Upper lobe of left lung (tissue), 6 donors: ENCODE data around the gene PFN3. TPM values are rescaled to one million over a fixed set of nuclear protein-coding genes. Genes with fewer than 3 reads are reported as not detected.

ENCODE experiments used
- ATAC-seq, 2 donors: fragments of 200-7000 bp; cut with Tn5 transposase; one replicate each; pipeline ENCODE4 v1.9.1; 2022; ENCODE audit warnings: mild to moderate bottlenecking in 2 of 2, moderate library complexity in 2 of 2; ENCODE audit not compliant: low FRiP score in 2 of 2
- DNase-seq, 2 donors: peaks; one replicate each; pipeline ENCODE4 v3.0.0-alpha.2; 2019 to 2020
- H3K27ac ChIP-seq, 4 donors: fragments of 200-600 bp; sonication (generic); one replicate each; pipeline ENCODE4 v1.5.1; 2016 to 2019
- H3K27me3 ChIP-seq, 4 donors: fragments of 200-600 bp; sonication (generic); one replicate each; pipeline ENCODE4 v1.5.1; 2017 to 2019
- H3K36me3 ChIP-seq, 4 donors: fragments of 200-600 bp; sonication (generic); one replicate each; pipeline ENCODE4 v1.5.1; 2016 to 2019
- H3K4me1 ChIP-seq, 4 donors: fragments of 200-600 bp; sonication (generic); one replicate each; pipeline ENCODE4 v1.5.1; 2018 to 2019
- H3K4me3 ChIP-seq, 4 donors: fragments of 200-600 bp; sonication (generic); one replicate each; pipeline ENCODE4 v1.5.1; 2017 to 2019; ENCODE audit warnings: mild to moderate bottlenecking in 2 of 4, moderate library complexity in 1 of 4
- H3K9me3 ChIP-seq, 4 donors: fragments of 200-600 bp; sonication (generic); one replicate each; pipeline ENCODE4 v1.5.1; 2018 to 2019
- EP300 ChIP-seq, 4 donors: sonication (generic); formaldehyde crosslinking; IDR thresholded peaks; one replicate each; pipeline ENCODE4 v1.5.1; 2017; ENCODE audit warnings: antibody characterized with exemption in 4 of 4, control low read depth in 2 of 4
- POLR2A ChIP-seq, 4 donors: fragments of 450-650 bp; IDR thresholded peaks; one replicate each; pipeline ENCODE4 v1.5.1; 2016 to 2017; ENCODE audit warnings: antibody characterized with exemption in 4 of 4, mild to moderate bottlenecking in 2 of 4
- POLR2AphosphoS5 ChIP-seq, 2 donors: sonication (generic); formaldehyde crosslinking; IDR thresholded peaks; one replicate each; pipeline ENCODE4 v1.5.1; 2017; ENCODE audit warnings: antibody characterized with exemption in 2 of 2
- WGBS, 2 donors: methylation state at CpG; one replicate each; pipeline ENCODE4 v1.1.5; 2017 to 2018; 5-methylcytosine and 5-hydroxymethylcytosine counted together
- total RNA-seq, 6 donors: library from RNA; depleted of rRNA in 4 of 6; stranded (reverse); fragments of >200 nt in 4 of 6; gene quantifications; one replicate each; pipeline versions ENCODE4 v1.1.0 to v1.2.1, GENCODE V29; 2016 to 2021
- TF ChIP-seq, protein P1 (sequence below), 6 experiments: fragments of 450-650 bp in 4 of 6; fragments of 200-600 bp in 2 of 6; sonication (generic) in 2 of 6; IDR thresholded peaks; one replicate each; pipeline ENCODE4 v1.5.1; 2016 to 2019; ENCODE audit warnings: antibody characterized with exemption in 6 of 6
- donor health status: DM: no; HTN: no; CAD: no; lungs with moderate emphysema.
- donor health status: DM: no; HTN: yes; CAD: no; lungs with severe emphysema.

The PFN3 gene
- total RNA-seq, 6 donors from 2014 or later, result not detected

DNA sequence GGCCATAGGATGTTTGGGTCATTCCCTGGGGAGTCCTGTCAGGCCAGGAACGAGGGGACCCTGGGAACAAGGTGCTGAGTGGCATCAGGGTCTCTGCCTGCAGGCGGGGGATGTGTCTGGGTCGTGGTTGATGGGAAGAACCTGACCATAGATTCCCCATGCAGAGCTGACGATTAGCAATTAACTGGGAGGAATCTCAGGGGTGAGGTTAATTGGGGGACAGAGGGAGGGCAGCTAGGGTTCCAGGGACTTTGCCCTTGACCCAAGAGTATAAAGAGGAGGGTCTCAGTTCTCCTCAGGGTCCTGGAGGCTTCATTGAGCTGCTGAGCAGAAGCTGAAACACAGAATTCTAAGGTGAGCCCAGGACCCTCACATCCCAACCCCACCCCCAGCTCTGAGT, 16.3 kb downstream of the PFN3 start, which contains the start of gene SLC34A1:
Gene SLC34A1 (plus strand): TSS at position 301 of the 400 bp plus-strand sequence. CDS start 1,308 bp downstream, outside the sequence.
- Histone ChIP-seq H3K27me3 (no peaks in the 10 kb centered on the region), H3K4me3 (no peak within 1 kb of the TSS), H3K27ac (no peak within 1 kb of the TSS), H3K4me1 (peaks cover 3 to 7% (median 5%) of the 10 kb centered on the region in 4 donors), H3K36me3 (no peaks in the 10 kb centered on the region), H3K9me3 (no peaks in the 10 kb centered on the region)
- 67 to 75% methylated on average over 3 to 4 of the region's 4 CpGs for whole genome bisulfite sequencing, 2 donors
- no peak for TF ChIP-seq POLR2A (IDR thresholded peaks at IDR 0.05)
- TF ChIP-seq, protein P1, sequence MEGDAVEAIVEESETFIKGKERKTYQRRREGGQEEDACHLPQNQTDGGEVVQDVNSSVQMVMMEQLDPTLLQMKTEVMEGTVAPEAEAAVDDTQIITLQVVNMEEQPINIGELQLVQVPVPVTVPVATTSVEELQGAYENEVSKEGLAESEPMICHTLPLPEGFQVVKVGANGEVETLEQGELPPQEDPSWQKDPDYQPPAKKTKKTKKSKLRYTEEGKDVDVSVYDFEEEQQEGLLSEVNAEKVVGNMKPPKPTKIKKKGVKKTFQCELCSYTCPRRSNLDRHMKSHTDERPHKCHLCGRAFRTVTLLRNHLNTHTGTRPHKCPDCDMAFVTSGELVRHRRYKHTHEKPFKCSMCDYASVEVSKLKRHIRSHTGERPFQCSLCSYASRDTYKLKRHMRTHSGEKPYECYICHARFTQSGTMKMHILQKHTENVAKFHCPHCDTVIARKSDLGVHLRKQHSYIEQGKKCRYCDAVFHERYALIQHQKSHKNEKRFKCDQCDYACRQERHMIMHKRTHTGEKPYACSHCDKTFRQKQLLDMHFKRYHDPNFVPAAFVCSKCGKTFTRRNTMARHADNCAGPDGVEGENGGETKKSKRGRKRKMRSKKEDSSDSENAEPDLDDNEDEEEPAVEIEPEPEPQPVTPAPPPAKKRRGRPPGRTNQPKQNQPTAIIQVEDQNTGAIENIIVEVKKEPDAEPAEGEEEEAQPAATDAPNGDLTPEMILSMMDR (IDR thresholded peaks at IDR 0.05), result no peak
- TF ChIP-seq EP300 (IDR thresholded peaks at IDR 0.05), result no peak
- TF ChIP-seq POLR2AphosphoS5 (IDR thresholded peaks at IDR 0.05), result no peak
- DNase-seq (no peak), ATAC-seq (no peak)

- ATAC-seq, result no peak
- H3K4me3 ChIP-seq, result no peak overlapping the region
Observed at GRCh38 chr5:177383181-177383580, 17.3 kb downstream of the PFN3 start.

DNA sequence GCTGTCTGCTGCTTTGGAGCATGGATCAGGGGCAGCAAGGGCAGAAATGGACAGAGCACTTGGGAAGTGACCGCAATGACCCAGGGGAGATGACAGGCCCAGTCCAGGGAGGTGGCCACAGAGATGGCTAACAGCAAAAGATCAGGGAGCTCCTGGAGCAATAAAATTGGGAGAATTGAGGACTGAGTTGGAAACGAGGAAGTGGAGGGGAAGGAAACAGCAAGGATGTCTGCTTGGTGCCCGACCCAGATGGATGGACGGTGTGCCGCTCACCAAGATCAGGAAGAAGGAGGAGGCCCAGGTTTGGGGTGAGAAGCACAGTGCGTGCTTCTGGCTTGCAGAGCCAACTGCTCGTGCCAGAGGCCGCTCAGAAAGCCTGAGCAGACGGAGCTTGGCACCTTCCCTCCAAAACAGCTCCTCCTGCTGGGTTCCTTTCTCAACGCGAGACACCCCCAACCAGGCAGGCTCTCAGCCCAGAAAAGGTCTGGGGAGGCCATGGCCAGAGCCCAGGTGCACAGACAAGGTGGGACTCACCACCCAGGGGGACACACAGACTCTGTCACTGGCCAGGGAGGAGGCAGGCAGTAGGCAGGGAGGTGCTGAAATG, 17.9 kb downstream of the PFN3 start:
- Histone ChIP-seq H3K4me3 (no peak overlapping the region), H3K4me1 (no peaks in the 10 kb centered on the region), H3K9me3 (no peaks in the 10 kb centered on the region), H3K27ac (no peak overlapping the region), H3K27me3 (no peaks in the 10 kb centered on the region), H3K36me3 (no peaks in the 10 kb centered on the region)
- 36 to 43% methylated on average over 10 to 11 of the region's 11 CpGs for WGBS, 2 donors
- DNase-seq (no peak), ATAC-seq (no peak)
- TF ChIP-seq, protein P1 (IDR thresholded peaks at IDR 0.05), result no peak
- TF ChIP-seq POLR2A (IDR thresholded peaks at IDR 0.05) (no peak), EP300 (IDR thresholded peaks at IDR 0.05) (no peak), POLR2AphosphoS5 (IDR thresholded peaks at IDR 0.05) (no peak)

More at GRCh38 chr5:177383181-177383580, 17.3 kb downstream of the PFN3 start:
- TF ChIP-seq POLR2A (IDR thresholded peaks at IDR 0.05) (no peak), EP300 (IDR thresholded peaks at IDR 0.05) (no peak), POLR2AphosphoS5 (IDR thresholded peaks at IDR 0.05) (no peak)
- Histone ChIP-seq H3K27me3 (no peaks in the 10 kb centered on the region), H3K36me3 (no peaks in the 10 kb centered on the region), H3K27ac (no peak overlapping the region), H3K4me1 (no peaks in the 10 kb centered on the region), H3K9me3 (no peaks in the 10 kb centered on the region)
- WGBS, 2 donors, result 87 to 93% methylated on average over 9 of the region's 9 CpGs
- DNase-seq, result no peak

DNA sequence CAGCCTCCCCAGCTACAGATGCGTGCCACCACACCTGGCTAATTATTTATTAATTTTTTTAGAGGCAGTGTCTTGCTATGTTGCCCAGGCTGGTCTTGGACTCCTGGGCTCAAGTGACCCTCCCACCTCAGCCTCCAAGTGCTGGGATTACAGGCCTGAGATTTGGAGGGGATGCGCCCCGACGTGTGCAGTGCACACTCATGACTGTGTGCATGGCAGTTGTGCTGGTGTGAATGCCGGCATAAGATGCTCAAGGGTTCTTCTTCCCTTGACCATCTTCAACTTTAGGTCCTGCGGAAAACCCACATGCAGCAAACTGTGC, 19.7 kb downstream of the PFN3 start:
- Histone ChIP-seq H3K27me3 (no peaks in the 10 kb centered on the region), H3K9me3 (no peaks in the 10 kb centered on the region), H3K4me3 (no peak overlapping the region), H3K36me3 (no peaks in the 10 kb centered on the region), H3K27ac (no peak overlapping the region), H3K4me1 (no peaks in the 10 kb centered on the region)
- TF ChIP-seq POLR2A (IDR thresholded peaks at IDR 0.05), result no peak
- TF ChIP-seq, protein P1 (IDR thresholded peaks at IDR 0.05), result no peak
- TF ChIP-seq POLR2AphosphoS5 (IDR thresholded peaks at IDR 0.05), result no peak
- TF ChIP-seq EP300 (IDR thresholded peaks at IDR 0.05), result no peak
- no peak for DNase-seq
- no peak for ATAC-seq
- WGBS, 2 donors, result 83 to 88% methylated on average over 6 of the region's 6 CpGs

DNA sequence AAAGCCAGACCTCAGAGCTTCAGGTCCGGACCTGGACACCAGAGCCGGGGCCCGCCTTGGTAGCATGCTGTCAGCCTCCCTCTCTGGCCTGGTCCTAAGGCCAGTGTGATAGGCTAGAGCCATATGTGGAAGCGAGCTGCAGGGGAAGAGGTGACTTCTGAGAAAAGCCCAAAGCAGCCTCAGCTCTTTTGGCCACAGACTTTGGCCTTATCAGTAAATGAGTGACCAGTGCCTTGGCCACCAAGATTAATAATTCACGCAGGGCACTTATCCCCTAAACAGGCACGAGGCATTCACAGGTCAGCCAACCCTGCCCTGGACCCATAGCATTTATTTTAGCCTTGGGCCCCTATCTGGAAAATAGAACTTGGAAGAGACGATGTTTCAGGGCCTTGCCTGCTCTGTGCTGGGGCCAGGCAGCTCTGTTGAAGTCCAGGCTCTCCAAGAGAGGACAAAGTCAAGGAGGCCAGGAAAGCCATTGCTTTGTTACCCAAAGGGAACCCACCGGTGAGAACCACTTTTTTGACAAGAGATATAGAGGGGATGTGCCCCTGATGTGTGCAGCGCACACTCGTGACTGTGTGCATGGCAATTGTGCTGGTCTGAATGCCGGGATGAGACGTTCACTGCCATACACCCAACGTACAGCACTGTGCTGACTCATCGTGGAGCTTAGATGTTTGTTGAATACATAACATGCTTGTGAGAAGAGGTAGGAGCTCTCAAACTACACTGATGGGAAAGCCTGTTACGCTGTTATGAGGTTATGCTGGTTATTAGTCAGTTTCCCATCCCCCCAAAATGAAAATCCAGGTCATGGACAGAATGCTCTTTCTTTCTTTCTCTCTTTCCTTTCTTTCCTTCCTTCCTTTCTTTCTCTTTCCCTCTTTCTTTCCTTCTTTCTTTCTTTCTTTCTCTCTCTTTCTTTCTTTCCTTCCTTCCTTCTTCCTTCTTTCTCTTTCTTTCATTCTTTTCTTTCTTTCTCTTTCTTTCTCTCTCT, 21.3 kb downstream of the PFN3 start:
- TF ChIP-seq POLR2AphosphoS5 (IDR thresholded peaks at IDR 0.05), result no peak
- no peak for TF ChIP-seq POLR2A (IDR thresholded peaks at IDR 0.05)
- TF ChIP-seq, protein P1 (IDR thresholded peaks at IDR 0.05), result no peak
- no peak for TF ChIP-seq EP300 (IDR thresholded peaks at IDR 0.05)
- ATAC-seq (no peak), DNase-seq (no peak)
- H3K36me3 ChIP-seq, result no peaks in the 10 kb centered on the region
- H3K27ac ChIP-seq, result no peak overlapping the region
- 67 to 72% methylated on average over 10 to 15 of the region's 15 CpGs for WGBS, 2 donors
- no peaks in the 10 kb centered on the region for H3K27me3 ChIP-seq
- H3K4me3 ChIP-seq, result no peak overlapping the region
- no peaks in the 10 kb centered on the region for H3K9me3 ChIP-seq
- H3K4me1 ChIP-seq, result no peaks in the 10 kb centered on the region
